Measurements from ENCODE around the gene FDXACB1.
"Not testable (repeated sequence)": the region's sequence is repeated elsewhere in the genome, so short reads cannot be mapped to it uniquely, and the experiment has no call there.

The FDXACB1 gene

DNA sequence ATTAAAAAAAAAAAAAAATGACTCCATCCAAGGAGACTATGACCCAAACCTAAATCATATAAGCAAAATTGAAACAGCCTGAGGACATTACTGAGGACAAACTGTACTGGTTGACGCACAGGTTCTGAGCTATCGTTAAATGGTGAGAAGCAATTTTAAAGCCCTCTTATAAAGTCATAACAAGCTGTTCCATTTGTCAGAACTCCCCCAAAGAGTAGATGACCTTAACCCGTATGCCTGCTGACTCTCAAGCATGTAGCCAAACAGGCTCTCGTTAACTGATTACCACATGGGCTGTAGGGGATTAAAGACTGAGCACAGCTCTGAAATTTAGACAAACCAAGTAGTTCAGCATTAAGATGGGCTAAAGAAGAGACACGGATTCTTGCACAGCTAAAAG, 30.4 kb upstream of the FDXACB1 start:
- DNase-seq (ENCODE audit: low read depth): no peak

DNA sequence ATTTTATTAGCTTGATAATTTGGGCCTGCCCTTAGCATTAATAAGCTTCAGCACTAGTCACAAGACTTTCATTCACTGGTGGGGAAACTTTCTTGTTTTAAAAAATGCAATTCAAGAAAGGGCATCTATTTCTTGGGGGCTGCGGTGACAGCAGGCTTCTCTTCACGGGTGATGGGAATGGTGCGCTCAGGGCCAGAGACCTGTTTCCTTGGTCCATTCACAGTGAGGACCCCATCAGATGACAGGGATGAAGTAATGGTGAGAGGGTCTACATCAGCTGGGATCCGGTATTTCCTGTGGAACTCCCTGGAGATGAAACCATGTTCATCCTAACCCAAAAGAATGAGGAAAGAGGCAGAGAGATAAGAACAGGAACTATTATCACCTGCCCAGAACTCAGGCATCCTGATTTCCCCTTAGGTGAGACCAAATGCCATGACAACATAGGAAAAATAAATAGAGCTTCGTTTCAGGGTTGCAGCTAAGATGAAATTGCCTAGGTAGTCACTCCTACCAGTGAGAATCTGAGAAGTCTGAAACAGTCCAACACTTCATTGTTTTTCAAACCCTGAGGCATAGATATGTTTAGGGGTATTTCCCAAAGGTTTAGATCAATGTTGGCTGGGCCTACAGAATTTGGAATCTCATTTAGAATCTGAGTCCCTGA, 29.8 kb upstream of the FDXACB1 start:
- DNase-seq (ENCODE audit: low read depth): no peak

DNA sequence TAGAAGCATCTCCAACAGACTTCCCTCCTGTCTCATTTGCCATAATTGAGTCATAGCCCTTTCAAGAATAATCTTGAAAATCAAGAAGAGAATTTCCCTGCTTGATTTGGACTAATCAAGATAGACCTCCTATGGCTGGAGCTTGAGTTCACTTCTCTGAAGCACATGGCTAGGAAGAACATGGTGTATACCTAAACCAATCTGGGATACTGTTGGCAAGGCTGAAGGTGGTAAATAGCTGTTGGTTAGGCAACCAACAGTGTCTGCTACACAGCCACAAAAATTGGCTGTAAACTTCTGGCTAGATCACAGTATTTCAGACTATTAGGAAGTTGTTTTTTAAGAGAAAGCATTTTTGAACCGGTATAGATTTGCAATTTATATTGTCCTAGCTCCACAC, 27.7 kb upstream of the FDXACB1 start:
- no peak for DNase-seq (ENCODE audit: low read depth)

GRCh38 chr11:111905411-111905810, 26.4 kb upstream of the FDXACB1 start:
- DNase-seq (ENCODE audit: low read depth): no peak

- DNase-seq (ENCODE audit: low read depth): no peak
Observed at GRCh38 chr11:111886844-111887243, 7.9 kb upstream of the FDXACB1 start.

- DNase-seq (ENCODE audit: low read depth): no peak
Observed at GRCh38 chr11:111886032-111886431, 7.1 kb upstream of the FDXACB1 start.

DNA sequence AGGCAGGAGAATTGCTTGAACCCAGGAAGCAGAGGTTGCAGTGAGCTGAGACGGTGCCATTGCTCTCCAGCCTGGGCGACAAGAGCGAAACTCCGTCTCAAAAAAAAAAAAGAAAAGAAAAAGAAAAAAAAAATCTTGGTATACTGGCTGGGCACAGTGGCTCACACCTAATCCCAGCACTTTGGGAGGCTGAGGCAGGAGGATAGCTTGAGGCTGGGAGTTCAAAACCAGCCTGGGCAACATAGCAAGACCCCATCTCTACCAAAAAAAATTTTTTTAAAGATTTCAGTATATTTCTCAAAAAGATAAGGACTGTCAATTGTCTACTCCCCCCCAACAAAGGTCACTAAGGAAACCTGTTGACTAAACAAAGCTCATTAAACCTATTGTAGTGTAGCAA, 6.1 kb upstream of the FDXACB1 start:
- not testable (repeated sequence) for DNase-seq (ENCODE audit: low read depth)

DNA sequence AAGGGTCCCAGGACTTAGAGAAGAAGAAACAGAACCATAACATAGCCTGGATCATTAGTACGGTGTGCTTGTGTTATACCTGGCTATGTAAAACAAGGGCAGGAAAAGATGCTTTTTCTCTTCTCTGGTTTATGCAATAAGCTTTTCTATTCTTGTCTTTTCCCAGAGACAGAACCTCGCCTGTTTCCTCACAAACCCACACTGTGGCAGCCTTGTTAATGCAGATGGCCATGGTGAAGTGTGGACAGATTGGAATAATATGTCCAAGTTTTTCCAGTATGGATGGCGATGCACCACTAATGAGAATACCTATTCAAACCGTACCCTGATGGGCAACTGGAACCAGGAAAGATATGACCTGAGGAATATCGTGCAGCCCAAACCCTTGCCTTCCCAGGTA, 3.2 kb upstream of the FDXACB1 start:
- DNase-seq (ENCODE audit: low read depth): no peak

- DNase-seq (ENCODE audit: low read depth): no peak
Observed at GRCh38 chr11:111879637-111879960, 634 bp upstream of the FDXACB1 start.

DNA sequence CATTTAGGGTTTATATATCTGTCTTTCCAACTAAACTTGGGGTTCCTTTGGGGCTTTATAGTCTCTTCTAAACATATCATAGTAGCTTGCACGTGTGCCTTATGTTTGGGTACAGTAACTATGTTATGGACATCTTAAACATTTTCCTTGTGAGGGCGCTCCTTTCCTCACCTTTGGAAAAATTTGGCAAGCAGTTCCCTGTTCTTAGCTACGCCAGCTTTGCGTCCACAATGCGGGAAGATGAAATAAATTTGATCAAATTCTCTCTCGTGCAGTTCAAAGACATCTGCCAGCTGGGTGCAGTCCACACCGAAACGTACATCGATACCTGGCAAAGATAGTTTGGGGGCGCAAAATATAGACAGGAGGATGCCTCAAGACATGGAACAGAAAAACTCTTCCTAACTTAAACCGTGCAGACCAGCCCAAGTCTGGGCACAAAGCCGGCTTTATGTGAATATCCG, 548 bp downstream of the FDXACB1 start:
- DNase-seq (ENCODE audit: low read depth): no peak

GRCh38 chr11:111871693-111872161, 7.2 kb downstream of the FDXACB1 start:
- no peak for DNase-seq (ENCODE audit: low read depth)

DNA sequence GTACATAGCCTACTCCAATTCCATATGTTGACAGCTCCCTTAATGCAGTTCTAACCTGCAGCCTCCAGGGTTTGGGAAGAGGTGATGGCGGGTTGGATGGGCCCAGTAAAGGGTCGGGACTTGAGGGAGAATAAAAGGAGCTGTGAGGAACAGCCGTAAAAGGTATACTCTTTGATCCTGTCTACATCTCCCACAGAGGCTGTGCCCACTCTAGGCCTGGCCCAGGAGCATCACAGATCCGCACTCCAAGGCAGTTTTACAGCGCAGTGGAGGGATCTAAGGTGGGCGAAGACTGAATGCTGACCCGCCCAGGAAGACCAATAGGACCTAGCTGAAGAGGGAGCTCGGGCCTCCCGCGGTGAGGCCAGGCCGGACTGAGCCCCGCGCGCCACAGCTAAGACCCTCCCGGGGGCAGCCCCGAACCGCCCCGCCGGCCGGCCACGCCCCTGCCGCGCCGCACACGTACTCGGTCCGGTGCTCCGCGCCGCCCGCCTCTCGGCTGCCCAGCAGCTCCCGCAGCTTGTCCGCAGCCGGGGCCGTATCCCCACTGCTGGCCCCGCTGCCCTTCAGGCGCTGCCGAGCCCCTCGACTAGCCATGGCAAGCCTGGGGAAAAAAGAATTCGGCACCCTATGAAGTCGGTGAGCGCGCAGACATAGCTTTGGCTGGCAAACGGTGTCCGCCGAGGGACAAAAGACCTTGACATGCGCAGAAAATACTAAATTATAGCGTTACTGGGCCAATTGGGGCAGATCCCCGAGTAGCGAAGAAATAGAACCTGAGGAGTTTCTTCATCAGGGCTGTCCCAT, 7.9 kb downstream of the FDXACB1 start, which contains the start of gene ALG9:
Gene ALG9 (minus strand): TSS at position 696 of the 807 bp plus-strand sequence. CDS start 99 bp downstream, at position 597.
- peak; percentile 79 for DNase-seq (ENCODE audit: low read depth)

DNA sequence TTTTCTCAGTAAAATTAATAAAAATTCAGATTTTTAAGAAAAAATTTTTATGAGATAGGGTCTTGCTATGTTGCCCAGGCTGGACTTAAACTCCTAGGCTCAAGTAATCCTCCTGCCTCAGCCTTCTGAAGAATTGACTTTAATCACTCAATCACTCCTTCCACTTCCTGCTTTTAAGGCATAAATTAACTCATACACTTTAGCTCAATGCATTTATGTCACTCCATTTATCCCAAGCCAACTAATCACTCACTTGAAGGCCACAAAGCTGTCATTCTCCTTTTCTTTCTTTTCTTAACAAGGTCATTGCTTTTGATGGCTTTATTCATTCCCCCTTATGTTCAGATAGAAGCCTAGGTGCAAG, 8.5 kb downstream of the FDXACB1 start:
- DNase-seq (ENCODE audit: low read depth): no peak

- no peak for DNase-seq (ENCODE audit: low read depth)
Observed at GRCh38 chr11:111870113-111870512, 8.9 kb downstream of the FDXACB1 start.

GRCh38 chr11:111860257-111860656, 18.7 kb downstream of the FDXACB1 start:
- DNase-seq (ENCODE audit: low read depth): no peak

DNA sequence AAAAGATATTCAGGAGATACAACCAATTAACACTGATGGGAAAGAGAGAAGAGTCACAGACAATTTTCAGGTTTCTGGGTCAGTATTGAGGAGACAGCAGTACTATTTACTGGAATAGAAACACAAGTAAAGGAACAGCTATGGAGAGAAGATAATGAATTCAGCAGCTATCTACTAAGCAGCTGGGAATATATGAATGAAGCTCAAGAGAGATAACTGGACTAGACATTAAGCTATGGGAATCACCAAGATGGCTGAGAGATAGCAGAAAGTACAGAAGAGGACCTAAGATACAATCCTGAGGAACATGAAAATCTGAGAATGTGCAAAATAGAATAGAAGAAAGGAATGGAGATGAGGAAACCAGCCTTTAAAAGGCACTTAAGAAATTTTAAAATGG, 23.5 kb downstream of the FDXACB1 start:
- DNase-seq (ENCODE audit: low read depth): no peak

- DNase-seq (ENCODE audit: low read depth): no peak
Observed at GRCh38 chr11:111852103-111852502, 26.9 kb downstream of the FDXACB1 start.

GRCh38 chr11:111851636-111852035, 27.3 kb downstream of the FDXACB1 start:
- DNase-seq (ENCODE audit: low read depth): no peak

- DNase-seq (ENCODE audit: low read depth): no peak
Observed at GRCh38 chr11:111851067-111851466, 27.9 kb downstream of the FDXACB1 start.

GRCh38 chr11:111849631-111850030, 29.3 kb downstream of the FDXACB1 start:
- no peak for DNase-seq (ENCODE audit: low read depth)

- no peak for DNase-seq (ENCODE audit: low read depth)
Observed at GRCh38 chr11:111846636-111847035, 32.3 kb downstream of the FDXACB1 start.

DNA sequence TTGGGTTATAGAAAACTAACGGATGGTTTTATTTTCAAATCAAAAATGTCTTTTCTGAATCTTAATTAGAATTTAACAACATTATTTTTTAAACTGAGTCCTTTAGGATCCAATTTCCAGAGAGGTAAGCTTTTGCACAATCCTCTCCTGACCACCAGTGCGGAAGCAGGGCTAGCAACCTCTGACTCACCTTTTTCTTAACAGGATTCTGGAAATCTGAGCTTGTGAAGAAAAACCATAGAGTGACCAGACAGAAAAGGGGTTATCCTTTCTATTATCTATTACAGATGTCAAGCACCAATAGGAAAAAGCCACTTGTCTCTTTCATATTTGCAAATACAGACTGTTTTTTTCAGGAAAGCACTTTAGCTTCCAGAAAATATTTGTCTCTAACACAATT, 32.9 kb downstream of the FDXACB1 start:
- no peak for DNase-seq (ENCODE audit: low read depth)

GRCh38 chr11:111845276-111846028, 33.5 kb downstream of the FDXACB1 start:
- no peak for DNase-seq (ENCODE audit: low read depth)
